Measurements from ENCODE around the gene FRY.

The FRY gene

GRCh38 chr13:32300406-32300805, 268.8 kb downstream of the FRY start:
- no peak for DNase-seq (ENCODE audit: low spot score)
- FAIRE-seq: no peak

GRCh38 chr13:32300920-32301319, 269.3 kb downstream of the FRY start:
- DNase-seq (ENCODE audit: low spot score) (no peak), FAIRE-seq (no peak)

- FAIRE-seq (no peak), DNase-seq (ENCODE audit: low spot score) (no peak)
These were observed 270.9 kb downstream of the FRY start for GRCh38 chr13:32302461-32302860.

- no peak for FAIRE-seq
- DNase-seq (ENCODE audit: low spot score): no peak
These were observed 274.1 kb downstream of the FRY start for GRCh38 chr13:32305646-32306045.

- DNase-seq (ENCODE audit: low spot score) (no peak), FAIRE-seq (no peak)
These were observed 277.9 kb downstream of the FRY start for GRCh38 chr13:32309312-32310133.

- FAIRE-seq (no peak), DNase-seq (ENCODE audit: low spot score) (peak; percentile 25)
These were observed 278.6 kb downstream of the FRY start for GRCh38 chr13:32310134-32310706.

GRCh38 chr13:32311188-32311897, 279.8 kb downstream of the FRY start:
- FAIRE-seq (no peak), DNase-seq (ENCODE audit: low spot score) (no peak)

- FAIRE-seq: no peak
- peak; percentile 23 for DNase-seq (ENCODE audit: low spot score)
These were observed 283.0 kb downstream of the FRY start for GRCh38 chr13:32314271-32315237.

GRCh38 chr13:32315238-32316027, 283.9 kb downstream of the FRY start, which contains the start of the genes BRCA2 and ZAR1L:
TSS of gene BRCA2 (plus strand) at chr13:32315508. CDS start at chr13:32316461, 953 bp downstream.
TSS of gene ZAR1L (minus strand) at chr13:32315363. CDS start at chr13:32311925, 3,438 bp downstream.
- DNase-seq (ENCODE audit: low spot score): peak; percentile 85
- no peak for FAIRE-seq

GRCh38 chr13:32316028-32316339, 284.4 kb downstream of the FRY start:
- DNase-seq (ENCODE audit: low spot score) (no peak), FAIRE-seq (no peak)

GRCh38 chr13:32316501-32316900, 284.9 kb downstream of the FRY start:
- FAIRE-seq (no peak), DNase-seq (ENCODE audit: low spot score) (no peak)

GRCh38 chr13:32317716-32318465, 286.3 kb downstream of the FRY start:
- DNase-seq (ENCODE audit: low spot score): no peak
- FAIRE-seq: no peak

GRCh38 chr13:32320528-32320927, 289.0 kb downstream of the FRY start:
- FAIRE-seq (no peak), DNase-seq (ENCODE audit: low spot score) (no peak)

- FAIRE-seq (no peak), DNase-seq (ENCODE audit: low spot score) (peak; percentile 11)
These were observed 292.3 kb downstream of the FRY start for GRCh38 chr13:32323912-32324311.

GRCh38 chr13:32330441-32330840, 298.9 kb downstream of the FRY start:
- no peak for DNase-seq (ENCODE audit: low spot score)
- no peak for FAIRE-seq

GRCh38 chr13:32334671-32335070, 303.1 kb downstream of the FRY start:
- DNase-seq (ENCODE audit: low spot score): no peak
- FAIRE-seq: no peak

GRCh38 chr13:32340914-32341313, 309.3 kb downstream of the FRY start:
- FAIRE-seq (no peak), DNase-seq (ENCODE audit: low spot score) (no peak)

GRCh38 chr13:32347651-32348050, 316.1 kb downstream of the FRY start:
- DNase-seq (ENCODE audit: low spot score) (no peak), FAIRE-seq (no peak)

All from urothelium cell line (cell line).